ENCODE data around the gene DPRX. TPM values are rescaled to one million over a fixed set of nuclear protein-coding genes. Genes with fewer than 3 reads are reported as not detected.
A peak's percentile ranks its signal among the peaks of the same experiment; 100 is the strongest.

Gene DPRX, protein sequence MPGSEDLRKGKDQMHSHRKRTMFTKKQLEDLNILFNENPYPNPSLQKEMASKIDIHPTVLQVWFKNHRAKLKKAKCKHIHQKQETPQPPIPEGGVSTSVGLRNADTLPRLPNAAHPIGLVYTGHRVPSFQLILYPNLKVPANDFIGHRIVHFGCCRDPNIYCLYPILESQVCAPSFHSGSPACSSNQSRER
- not detected for total RNA-seq
- long read RNA-seq: 0 reads

DNA sequence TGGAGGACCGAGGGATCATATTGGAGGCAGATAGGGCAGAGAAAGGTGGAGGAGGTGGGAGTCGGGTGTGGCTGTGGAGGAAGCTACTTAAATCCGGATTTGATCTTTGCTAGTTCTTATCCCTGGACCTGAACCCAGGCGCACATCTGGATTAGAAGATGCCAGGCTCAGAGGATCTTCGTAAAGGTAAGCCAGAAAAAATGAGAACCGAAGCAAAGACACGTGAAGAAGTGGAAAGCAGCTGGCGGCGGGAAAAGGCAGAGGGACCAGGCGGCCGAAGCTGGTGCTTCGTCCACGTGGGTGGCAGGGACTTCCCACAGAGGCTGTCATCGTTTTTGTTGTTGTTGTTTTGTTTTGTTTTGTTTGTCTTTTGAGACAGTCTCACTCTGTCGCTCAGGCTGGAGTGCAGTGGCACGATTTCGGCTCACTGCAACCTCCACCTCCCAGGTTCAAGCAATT lies at the start of gene DPRX:
Gene DPRX (plus strand): TSS at position 51 of the 459 bp plus-strand sequence. CDS start 108 bp downstream, at position 159.
- no peak for DNase-seq
- intact Hi-C loops (cut with DNase I): no loop called here
- no peak for ATAC-seq

DNA sequence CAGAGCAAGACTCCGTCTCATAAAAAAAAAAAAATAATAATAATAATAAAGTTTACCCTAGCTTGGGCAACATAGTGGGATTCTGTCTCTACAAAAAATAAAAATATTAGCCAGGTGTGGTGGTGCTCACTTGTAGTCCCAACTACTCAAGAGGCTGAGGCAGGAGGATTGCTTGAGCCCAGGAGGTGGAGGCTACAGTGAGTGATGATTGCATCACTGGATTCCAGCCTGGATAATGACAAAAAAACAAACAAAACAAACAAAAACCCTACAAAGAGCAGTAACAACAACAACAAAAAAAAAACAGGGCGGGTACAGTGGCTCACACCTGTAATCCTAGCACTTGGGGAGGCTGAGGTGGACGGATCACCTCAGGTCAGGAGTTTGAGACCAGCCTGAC lies 48.6 kb upstream of the DPRX start:
- intact Hi-C loops (cut with DNase I): no loop called here
- DNase-seq: no peak
- no peak for ATAC-seq

DNA sequence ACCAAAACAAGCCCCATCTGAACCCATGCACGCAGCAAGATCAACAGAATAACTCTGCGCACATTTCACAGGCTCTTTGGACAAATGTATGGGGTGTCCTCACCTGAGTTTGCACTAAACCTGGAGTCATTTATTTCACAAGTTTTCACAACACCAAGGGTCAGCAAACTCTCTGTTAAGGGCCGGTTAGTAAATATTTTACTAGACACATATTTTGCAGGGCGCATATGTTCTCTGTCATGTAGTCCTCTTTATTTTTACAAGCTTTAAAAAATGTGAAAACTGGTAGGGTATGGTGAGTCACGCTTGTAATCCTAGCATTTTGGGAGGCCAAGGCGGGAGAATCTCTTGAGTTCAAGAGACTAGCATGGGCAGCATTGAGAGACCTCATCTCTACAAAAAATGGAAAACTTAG lies 45.5 kb upstream of the DPRX start:
- intact Hi-C loops (cut with DNase I): no loop called here
- DNase-seq (no peak), ATAC-seq (no peak)

DNA sequence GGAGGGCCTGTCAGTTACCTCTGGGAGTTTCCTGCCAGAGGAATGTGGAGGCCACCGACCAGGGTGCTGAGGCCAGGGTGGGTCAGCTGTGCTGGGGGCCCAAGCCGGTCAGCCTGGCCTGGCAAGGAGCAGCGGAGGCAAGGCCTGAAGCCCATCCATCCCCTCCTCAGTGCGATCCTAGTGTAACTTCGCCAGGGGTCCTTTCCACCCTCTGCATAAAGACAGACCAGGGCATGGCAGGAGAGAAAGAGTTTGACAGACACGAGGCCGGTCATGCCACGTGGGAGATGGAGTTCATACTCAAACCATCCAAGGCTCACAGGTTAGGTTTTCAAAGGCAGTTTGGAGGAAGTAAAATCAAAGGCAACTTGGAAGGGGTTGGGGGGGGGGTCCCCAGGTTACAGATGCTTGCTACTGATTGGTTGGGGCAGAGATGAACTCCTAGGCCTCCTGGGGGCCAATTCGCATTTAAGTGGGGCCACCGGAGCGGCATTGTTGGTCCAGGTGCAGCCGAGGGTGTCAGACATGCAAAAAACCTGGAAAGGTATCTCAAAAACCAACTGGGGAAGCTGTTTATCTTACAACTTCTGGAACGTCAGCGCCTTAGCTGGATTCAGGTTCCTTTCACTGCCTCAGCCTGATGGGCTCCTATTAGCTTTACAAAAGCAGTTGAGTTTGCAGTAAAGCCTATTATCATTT lies 36.8 kb upstream of the DPRX start:
- ATAC-seq (no peak), DNase-seq (no peak)
- intact Hi-C loops (cut with DNase I): loop anchor here in 1 of 2 donors (10.0 kb wide), 1 partner anchor 150 kb away; no protein-coding TSS in a partner anchor

DNA sequence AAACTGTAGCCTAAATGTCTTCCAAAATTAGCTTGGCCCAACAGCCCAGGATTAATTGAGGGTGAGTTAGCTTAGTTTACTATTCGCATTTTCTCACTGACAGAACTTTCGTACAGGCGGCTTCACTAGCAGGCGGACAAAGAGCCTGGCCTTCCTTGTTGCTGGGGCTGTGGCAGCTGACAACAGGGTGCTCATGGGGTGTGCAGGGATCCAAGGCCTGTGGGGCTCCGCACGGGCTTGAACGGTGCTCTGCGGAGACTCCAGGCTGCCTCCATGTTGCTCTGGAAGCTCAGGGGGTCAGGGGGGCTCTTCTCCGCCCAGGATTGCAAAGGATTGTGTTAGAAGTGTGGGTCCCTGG lies 36.3 kb upstream of the DPRX start:
- intact Hi-C loops (cut with DNase I): loop anchor here in 1 of 2 donors (10.0 kb wide), 1 partner anchor 149 kb away; no protein-coding TSS in a partner anchor
- ATAC-seq (no peak), DNase-seq (no peak)

DNA sequence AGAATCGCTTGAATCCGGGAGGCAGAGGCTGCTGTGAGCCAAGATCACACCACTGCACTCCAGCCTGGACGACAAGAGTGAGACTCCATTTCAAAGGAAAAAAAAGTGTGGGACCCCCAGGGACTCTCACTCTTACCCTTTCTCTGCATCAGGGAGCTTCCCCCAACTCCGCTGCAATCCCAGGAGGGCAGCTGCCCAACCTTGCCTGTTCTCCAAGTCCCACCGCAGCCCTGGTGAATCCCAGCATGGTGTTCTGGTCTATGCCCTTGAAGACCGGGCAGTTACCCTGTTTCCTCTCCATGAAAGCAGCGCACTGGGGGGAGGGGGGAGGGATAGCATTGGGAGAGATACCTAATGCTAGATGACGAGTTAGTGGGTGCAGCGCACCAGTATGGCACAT lies 35.7 kb upstream of the DPRX start:
- DNase-seq (no peak), ATAC-seq (no peak)
- intact Hi-C loops (cut with DNase I): loop anchor here in 1 of 2 donors (10.0 kb wide), 1 partner anchor 149 kb away; no protein-coding TSS in a partner anchor

DNA sequence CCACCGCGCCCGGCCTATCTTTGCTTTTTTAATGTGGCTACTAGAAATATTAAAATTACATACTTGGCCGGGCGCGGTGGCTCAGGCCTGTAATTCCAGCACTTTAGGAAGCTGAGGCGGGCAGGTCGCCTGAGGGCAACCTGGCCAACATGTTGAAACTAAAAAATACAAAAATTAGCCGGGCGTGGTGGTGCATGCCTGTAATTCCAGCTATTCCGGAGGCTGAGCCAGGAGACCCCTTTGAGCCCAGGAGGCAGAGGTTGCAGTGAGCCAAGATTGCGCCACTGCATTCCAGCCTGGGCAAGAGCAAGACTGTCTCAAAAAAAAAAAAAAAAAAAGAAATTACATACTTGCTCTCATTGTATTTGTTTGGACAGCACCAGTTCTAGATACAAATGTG lies 34.8 kb upstream of the DPRX start:
- intact Hi-C loops (cut with DNase I): loop anchor here in 1 of 2 donors (10.0 kb wide), 1 partner anchor 148 kb away; no protein-coding TSS in a partner anchor
- no peak for ATAC-seq

DNA sequence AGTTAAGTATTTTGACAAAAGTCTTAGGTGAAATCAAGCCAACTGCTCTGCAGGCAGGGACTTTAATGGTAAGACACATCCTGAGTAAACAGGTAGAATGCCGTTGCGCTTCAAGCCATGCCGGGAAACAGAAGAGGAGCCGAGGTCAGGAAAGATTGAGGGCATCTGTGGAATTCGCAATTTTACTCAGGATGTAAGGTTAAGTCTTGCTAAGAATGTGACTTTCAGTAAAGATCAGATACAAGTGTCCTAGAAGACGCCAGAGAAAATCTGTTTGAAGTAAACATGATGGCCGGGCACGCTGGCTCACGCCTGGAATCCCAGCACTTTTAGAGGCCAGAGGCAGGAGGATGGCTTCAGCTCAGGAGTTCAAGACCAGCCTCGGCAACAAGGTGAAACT lies 33.4 kb upstream of the DPRX start:
- intact Hi-C loops (cut with DNase I): loop anchor here in 1 of 2 donors (10.0 kb wide), 1 partner anchor 146 kb away; no protein-coding TSS in a partner anchor
- no peak for ATAC-seq
- DNase-seq: no peak

More for the DNA sequence above, 34.8 kb upstream of the DPRX start:
- DNase-seq: no peak

DNA sequence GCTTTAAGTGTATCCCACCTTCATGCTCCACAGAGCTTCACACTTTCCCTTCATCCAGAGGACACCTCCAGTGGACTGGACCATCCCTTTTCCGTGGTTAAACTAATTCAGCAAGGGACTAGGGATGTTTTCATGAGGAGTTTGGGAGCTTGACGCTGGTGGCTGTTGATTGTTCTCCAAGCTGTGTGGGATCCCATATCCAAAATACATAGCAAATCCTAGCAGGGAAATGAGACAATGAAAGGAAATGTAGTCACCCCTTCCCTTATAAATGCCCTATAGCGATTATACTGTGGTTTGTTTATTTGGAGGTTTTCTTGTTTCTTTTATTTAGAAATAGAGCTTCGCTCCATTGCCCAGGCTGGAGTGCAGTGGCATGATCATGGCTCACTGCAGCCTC lies 31.6 kb upstream of the DPRX start:
- intact Hi-C loops (cut with DNase I): no loop called here
- no peak for ATAC-seq
- DNase-seq: no peak

DNA sequence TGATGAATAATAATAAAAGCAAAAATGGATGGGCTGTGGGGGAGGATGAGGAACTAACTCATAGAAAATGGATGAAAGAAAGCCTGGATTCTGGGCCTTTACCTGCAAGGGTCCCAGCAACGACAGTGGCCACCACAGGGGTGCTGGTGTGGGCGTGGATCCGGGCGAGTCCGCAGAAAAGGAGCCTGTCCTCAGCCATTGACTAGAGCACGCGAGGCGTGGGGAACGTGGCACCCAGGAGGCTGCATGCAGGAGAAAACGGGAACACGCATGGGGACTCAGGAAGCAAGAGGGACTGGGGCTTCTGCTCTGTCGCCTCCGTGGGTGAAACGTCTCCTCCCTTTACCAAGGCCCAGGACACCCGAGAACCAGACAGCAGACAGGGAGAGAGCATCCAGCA lies 25.8 kb upstream of the DPRX start:
- no peak for ATAC-seq
- intact Hi-C loops (cut with DNase I): no loop called here

DNA sequence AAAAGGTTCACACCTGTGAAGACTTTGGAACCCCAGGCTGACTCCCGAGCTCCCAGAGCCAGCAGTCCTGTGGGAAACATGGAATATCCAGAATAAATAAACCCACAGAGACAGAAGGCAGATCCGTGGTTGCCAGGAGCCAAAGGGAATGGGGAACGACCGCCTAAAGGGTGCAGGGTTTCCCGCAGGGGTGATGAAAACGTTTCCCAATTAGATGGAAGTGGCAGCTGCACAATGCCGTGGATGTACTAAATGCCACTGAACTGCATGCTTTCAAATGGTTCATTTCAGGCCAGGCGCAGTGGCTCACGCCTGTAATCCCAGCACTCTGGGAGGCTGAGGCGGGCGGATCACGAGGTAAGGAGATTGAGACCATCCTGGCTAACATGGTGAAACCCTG lies 23.4 kb upstream of the DPRX start:
- no peak for ATAC-seq

More for the DNA sequence above, 25.8 kb upstream of the DPRX start:
- DNase-seq: no peak

DNA sequence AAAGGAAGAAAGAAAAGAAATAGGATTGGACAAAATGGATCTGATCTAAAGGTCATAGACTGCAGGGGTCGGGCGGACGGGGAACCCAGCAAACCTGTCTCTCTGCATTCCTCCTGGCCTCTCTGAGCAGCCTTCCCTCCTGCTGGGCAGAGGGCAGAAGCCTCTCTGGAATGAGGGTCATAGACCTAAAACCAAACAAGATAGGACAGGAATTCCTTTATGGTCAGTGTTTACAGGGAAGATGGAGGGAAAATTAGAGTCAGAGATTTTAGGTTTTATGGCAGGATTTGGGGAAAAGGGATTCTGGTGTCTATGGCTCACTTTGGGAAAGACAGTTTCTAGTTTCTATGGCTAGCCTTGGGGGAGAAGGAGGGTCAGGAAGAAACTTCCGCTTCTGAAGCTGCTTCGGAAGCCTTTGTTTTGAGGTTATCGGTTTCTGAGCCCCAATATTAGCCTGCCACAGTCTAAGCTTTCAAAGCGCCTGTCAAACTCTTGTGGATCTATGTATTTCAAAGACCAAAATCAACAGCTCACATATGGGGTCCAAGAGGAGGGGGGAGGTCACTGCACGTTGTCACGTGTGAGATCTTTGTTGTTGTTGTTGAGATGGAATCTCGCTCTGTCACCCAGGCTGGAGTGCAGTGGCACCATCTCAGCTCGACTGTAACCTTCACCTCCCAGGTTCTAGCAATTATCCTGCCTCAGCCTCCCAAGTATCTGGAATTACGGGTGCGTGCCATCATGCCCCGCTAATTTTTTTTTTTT lies 18.9 kb upstream of the DPRX start:
- no peak for DNase-seq
- no peak for ATAC-seq
- intact Hi-C loops (cut with DNase I): no loop called here

More for the DNA sequence above, 23.4 kb upstream of the DPRX start:
- DNase-seq: no peak
- intact Hi-C loops (cut with DNase I): no loop called here

DNA sequence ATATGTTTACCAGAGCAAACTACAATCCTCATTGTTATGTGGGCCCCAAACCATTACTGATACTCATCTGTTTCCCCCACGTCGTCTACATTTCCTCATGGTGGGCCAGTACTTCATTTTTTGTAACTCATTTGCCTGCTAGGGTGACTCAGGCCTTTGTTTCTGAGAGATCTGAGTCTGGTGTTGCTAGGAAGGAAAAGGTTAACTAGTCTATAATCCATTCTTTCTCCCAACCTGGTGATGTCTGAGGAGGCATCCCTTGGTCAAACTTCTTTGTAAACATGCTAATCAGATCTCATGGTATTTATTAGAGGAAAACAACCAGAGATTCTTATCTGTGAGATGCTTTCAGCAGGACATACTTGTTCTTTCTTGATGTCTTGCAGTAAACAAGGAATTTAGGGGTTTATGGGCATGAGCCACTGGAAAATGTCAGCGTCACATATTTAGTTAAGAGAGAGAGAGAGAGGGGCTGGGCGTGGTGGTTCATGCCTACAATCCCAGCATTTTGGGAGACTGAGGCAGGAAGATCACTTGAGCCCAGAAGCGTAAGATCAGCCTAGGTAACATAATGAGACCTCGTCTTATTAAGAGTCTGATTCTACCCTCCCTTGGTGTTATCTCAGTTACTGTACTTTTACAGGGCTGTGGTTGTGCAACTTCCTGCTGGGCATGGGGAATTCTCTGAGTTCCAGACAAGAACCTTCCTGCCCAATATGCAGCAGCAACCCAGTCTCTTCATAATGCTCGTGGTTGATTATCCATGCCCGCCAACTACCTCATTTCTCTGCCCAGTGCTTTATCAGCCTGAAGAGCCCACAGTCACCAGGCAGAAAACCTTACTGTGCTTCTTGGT lies 9.7 kb upstream of the DPRX start:
- peak in 1 of 2 donors; percentile 27 for ATAC-seq
- intact Hi-C loops (cut with DNase I): no loop called here
- DNase-seq: no peak

DNA sequence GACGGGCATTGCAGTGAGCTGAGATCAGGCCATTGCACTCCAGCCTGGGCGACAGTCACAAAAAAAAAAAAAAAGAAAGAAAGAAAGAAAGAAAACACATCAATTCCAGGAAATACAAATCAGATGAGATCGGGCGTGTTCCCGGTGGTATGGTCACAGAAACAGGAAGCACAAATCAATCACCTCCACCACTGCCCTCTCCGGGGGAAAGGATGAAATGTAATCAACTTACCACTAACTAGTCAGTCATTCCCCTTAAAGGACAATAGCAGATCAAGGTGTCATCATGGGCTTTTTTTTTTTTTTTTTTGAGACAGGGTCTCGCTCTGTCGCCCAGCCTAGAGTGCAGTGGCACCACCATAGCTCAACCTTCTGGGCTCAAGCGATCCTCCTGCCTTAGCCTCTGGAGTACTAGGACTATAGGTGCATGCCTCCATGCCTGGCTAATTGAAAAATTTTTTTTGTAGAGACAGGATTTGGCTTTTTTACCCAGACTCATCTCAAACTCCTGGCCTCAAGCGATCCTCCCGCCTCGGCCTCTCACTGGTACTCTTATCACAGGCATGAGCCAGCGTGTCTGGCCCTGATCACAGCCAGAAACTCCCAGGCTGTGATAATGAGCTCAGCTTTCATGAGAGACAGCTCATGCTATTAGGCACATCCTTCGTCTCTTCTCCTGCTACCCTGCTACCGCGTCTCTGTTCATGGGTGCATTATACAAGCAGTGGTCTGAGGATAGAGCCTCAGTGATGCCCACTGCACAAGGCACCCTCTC lies 6.8 kb upstream of the DPRX start:
- ATAC-seq (no peak), DNase-seq (no peak)
- intact Hi-C loops (cut with DNase I): no loop called here

DNA sequence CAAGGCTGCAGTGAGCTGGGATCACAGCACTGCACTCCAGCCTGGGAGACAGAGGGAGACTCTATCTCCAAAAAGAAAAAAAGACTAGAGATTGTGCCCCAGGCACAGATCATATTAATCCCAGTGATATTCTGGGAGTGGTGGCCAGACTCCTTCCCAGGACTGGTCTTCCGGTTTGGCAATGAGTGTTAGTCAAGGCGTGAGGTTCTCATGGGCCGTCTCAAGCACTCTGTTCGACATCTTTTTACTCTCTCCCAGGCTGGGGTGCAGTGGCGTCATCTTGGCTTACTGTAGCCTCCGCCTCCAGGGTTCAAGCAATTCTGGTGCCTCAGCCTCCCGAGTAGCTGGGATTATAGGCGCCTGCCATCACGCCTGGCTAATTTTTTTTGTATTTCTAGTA lies 5.3 kb upstream of the DPRX start:
- DNase-seq (no peak), ATAC-seq (no peak)
- intact Hi-C loops (cut with DNase I): no loop called here

DNA sequence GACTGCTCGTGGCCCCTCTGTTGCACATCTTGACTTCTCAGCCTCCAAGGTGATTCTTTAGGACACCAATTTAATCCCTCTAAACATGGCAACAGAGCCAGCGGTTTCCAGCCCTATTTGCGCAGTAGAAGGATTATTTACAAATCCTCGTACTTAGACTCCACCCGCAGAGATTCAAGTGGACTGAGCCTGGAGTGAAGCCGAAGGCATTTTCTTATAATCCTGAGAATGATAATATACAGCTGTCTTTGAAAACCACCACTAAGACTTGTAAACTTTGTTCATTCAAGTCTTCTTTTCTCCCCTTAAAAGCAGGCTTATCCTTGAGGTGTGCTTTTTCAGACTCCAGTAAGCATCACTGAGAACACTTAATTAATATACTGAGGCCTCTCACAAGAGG lies 4.8 kb upstream of the DPRX start:
- DNase-seq: no peak
- intact Hi-C loops (cut with DNase I): no loop called here
- ATAC-seq: no peak

DNA sequence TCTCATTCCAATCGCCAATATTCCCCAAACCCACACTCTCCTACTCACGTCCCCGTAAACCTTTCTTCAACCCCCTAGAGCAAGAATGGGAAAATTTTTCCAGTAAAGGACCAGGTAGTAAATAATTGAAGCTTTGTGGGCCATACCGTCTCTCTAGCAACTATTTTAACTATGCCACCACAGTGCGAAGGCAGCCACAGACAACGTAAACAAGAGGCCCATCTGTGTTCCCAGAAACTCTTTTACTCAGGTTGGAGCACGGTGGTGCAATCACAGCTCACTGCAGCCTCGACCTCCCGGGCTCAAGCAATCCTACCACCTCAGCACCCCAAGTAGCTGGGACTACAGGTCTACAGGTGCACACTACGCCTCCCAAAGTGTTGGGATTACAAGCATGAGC lies 3.0 kb downstream of the DPRX start:
- intact Hi-C loops (cut with DNase I): no loop called here
- DNase-seq (no peak), ATAC-seq (no peak)

DNA sequence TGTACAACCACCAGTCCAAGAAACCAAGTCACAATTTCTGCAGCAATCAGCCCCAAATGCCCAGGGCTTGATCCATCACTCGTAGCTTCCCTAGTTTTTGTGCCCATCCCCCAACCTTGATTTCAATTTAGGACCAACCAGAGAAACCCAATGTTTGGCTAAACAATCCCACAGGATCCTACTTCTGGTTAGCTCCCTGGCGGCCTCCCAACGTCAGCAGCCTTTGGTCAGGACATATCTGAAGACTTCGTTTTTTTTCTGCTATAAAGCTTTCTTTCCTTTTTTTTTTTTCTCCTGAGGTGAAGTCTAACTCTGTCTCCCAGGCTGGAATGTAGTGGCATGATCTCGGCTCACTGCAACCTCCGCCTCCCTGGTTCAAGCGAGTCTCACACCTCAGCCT lies 7.7 kb downstream of the DPRX start:
- intact Hi-C loops (cut with DNase I): no loop called here
- ATAC-seq (no peak), DNase-seq (no peak)
